ENCODE data around the gene PBX1.

DNA sequence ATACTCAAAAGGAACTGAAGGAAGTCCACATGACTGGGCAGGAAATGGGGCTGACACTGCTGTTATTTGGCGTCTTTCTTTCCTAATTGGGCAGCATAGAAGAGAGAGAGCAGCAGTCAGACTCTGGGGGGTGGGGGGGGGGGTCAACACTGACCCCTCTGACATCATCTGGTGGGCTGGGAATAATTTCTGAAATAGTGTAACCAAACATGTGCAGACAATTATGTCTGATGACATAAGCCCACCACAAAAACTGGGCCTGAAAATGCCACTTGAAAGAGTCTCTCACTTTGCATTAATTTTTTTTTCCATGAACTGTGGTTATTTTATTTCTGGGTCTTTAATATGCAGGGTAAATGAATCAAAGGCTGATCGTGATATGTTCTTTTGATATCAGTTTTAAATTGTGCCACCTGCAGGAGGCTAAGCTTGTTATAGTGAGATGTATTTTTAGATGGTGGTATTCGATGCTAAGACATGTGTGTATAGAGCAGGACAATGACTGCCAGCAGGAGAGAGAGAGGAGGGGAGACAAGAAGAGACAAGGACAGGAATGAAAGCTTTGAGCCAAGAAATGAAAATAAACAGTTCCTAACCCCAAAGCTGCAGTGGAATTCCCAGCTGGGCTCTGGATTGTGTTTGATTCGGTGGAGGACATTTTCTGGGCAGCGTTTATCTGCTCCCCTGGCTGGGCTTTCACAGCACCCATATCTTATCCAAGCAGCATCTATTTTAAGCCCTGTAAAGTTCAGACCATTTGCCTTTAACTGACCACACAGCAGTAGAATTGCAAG lies 264.7 kb downstream of the PBX1 start:
- no peak for TF ChIP-seq EP300 (IDR thresholded peaks at IDR 0.05)
- TF ChIP-seq, protein P1, sequence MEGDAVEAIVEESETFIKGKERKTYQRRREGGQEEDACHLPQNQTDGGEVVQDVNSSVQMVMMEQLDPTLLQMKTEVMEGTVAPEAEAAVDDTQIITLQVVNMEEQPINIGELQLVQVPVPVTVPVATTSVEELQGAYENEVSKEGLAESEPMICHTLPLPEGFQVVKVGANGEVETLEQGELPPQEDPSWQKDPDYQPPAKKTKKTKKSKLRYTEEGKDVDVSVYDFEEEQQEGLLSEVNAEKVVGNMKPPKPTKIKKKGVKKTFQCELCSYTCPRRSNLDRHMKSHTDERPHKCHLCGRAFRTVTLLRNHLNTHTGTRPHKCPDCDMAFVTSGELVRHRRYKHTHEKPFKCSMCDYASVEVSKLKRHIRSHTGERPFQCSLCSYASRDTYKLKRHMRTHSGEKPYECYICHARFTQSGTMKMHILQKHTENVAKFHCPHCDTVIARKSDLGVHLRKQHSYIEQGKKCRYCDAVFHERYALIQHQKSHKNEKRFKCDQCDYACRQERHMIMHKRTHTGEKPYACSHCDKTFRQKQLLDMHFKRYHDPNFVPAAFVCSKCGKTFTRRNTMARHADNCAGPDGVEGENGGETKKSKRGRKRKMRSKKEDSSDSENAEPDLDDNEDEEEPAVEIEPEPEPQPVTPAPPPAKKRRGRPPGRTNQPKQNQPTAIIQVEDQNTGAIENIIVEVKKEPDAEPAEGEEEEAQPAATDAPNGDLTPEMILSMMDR (IDR thresholded peaks at IDR 0.05): no peak
- TF ChIP-seq POLR2A (IDR thresholded peaks at IDR 0.05): no peak
- peak; percentile 50 to 55 (median 54) for TF ChIP-seq POLR2AphosphoS5 (IDR thresholded peaks at IDR 0.05)
